HG02571 (cell line): Measurements from ENCODE around the gene KRTAP3-1.
"Not testable (repeated sequence)": the region's sequence is repeated elsewhere in the genome, so short reads cannot be mapped to it uniquely, and the experiment has no call there.

Experiments used
- ATAC-seq: cut with Tn5 transposase; IDR thresholded peaks from one replicate; pipeline ENCODE4 v1.9.1; 2021; ENCODE audit warnings: mild to moderate bottlenecking, moderate library complexity; ENCODE audit not compliant: unreplicated experiment

The KRTAP3-1 gene

DNA sequence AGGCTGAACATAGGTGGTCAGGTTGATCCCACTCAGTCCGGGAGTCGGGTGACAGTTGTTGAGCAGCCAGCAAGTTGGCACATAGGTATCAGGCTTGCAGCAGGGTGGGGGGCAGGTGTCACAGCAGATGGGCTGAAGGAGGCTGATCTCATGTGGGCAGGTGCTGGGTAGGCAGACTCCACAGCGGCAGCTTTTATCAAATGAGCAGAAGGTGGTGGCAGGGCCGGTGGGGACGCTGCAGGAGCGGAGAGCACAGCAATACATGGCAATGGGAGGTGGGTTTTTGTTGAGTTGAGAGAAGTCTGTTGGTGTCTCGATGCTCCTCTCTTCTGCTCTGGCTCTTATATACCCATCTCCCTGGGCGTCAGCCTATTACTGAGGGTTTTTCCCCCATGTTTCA is at the start of gene KRTAP3-1:
Gene KRTAP3-1, minus strand, starts transcription at position 318 of the 400 bp plus-strand sequence. Its CDS starts 54 bp downstream, at position 264.
- no peak for ATAC-seq

DNA sequence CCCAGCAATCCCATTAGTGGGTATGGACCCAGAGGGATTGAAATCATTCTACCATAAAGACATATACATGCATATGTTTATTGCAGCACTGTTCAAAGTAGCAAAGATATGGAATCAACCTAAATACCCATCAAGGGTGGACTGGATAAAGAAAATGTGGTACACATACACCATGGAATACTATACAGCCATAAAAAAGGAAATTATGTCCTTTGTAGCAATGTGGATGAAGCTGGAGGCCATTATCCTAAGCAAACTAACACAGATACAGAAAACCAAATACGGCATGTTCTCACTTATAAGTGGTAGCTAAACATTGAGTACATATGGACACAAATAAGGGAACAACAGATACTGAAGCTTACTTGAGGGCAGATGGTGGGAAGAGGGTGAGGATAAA is 48.6 kb upstream of the KRTAP3-1 start:
- ATAC-seq: no peak

DNA sequence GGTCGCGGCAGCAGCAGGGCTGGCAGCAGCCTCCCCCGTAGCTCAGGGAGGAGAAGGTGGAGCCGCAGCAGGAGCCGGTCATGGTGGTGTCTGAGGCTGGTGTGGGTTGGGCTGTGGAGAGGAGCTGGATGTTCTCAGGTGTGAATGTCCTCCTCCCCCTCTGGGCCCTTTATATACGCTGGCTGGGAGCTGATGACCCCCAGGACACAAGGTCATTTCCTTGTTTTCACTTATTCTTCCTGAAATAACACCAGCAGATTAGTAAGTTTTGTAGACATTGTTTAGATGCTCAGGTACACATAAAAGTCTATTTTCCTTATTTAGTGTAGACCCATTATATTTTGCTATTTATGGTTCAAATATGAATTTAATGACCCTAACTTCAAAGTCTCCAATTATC is 46.2 kb upstream of the KRTAP3-1 start, which contains the start of gene KRTAP2-2:
Gene KRTAP2-2, minus strand, starts transcription at position 101 of the 400 bp plus-strand sequence. Its CDS starts 19 bp downstream, at position 82.
- not testable (repeated sequence) for ATAC-seq

DNA sequence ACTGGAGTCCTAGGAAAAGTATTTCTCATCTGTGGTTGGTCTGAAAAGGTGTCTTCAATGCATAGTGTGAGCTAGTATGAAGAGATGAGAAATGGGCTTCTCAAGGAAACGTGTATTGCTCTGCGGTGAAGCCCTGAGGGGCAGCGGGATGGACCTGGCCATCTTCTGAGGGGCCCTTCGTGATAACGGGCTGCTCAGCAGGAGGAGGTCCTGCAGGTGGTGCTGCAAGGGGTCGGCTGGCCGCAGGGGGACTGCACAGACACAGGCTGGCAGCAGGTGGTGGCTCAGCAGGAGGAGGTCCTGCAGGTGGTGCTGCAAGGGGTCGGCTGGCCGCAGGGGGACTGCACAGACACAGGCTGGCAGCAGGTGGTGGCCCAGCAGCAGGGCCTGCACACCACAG is 45.6 kb upstream of the KRTAP3-1 start:
- not testable (repeated sequence) for ATAC-seq

DNA sequence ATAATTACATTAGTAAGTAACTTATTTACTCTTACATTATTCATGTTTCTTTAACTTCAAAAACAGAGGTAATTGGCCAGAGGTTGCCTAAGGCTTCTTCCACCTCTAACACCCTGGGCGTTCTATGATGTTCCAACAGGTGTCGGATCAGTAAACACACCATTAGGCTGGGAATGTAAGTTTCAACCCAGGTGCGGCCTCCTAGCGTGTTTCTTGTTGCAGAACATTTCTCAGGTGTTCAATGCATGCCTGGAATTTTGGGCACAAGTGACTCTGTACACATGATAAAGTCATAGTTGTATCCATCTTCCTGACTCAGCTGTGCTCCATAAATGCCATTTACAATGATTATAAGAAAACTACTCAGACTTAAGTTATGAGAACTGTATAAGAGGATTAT is 45.1 kb upstream of the KRTAP3-1 start:
- ATAC-seq: no peak

DNA sequence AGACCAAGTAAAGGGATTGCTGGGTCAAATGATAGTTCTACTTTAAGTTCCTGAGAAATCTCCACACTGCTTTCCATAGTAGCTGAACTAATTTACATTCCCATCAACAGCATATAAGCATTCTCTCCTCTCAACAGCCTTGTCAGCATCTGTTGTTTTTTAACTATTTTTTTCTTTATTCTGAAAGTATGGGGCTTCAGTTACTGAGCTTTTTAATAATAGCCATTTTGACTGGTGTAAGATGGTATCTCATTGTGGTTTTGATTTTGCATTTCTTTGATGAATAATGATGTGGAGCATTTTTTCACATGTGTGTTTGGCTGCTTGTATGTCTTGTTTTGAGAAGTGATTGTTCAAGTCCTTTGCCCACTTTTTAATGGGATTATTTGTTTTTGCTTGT is 43.6 kb upstream of the KRTAP3-1 start:
- no peak for ATAC-seq

DNA sequence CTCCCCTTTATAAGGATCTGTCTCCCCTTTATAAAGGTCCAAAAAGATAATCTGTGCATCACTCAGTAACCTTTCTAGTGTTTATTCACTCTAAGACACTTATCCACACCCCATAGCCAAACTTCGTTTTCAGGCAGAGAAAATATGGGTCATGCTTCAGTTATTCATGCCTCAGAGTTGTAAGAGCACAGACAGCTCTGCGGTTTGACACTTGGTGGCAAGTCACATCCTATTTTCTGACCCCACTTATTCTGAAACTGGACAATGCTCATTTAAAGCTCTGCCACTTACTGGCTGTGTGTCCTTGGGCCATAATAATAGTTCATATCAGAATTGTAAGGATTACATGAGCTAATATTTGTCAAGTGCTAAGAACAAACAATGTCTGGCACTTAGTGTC is 40.2 kb upstream of the KRTAP3-1 start:
- no peak for ATAC-seq

DNA sequence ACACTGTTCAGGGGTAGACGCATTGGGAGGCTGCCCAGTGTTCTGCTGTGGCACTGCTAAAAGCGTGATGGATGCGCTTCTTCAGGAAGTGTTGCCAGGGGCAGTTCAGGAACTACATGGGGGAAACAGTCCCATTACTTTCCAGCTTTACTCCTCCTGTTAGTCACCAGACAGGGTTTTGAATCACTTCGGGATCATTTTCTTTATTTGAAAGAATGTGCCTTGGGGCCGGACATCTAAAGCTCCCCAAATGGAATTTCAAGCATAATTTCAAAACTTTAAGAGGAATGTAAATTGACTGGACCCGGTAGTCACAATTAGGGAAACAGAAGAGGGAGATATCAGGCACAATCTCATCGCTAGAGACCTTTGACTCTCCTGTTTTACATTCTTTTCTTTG is 39.5 kb upstream of the KRTAP3-1 start:
- ATAC-seq: no peak

DNA sequence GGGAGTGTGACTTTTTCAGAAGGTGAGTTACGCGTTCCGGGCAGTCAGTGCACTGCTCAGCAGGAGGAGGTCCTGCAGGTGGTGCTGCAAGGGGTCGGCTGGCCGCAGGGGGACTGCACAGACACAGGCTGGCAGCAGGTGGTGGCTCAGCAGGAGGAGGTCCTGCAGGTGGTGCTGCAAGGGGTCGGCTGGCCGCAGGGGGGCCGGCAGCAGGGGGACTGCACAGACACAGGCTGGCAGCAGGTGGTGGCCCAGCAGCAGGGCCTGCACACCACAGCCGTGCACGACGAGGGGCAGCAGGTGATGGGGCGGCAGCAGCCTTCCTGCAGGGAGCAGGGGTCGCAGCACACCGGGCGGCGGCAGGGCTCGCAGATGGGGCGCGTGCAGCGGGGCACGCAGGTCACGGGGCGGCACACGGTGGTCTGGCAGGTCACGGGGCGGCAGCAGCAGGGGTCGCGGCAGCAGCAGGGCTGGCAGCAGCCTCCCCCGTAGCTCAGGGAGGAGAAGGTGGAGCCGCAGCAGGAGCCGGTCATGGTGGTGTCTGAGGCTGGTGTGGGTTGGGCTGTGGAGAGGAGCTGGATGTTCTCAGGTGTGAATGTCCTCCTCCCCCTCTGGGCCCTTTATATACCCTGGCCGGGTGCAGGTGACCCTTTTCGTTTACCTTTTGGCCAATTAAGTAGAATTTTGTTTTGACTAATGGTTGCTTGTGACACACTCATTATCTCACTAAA is 38.0 kb upstream of the KRTAP3-1 start, which contains the start of gene KRTAP2-1:
Gene KRTAP2-1, minus strand, starts transcription at position 582 of the 731 bp plus-strand sequence. Its CDS starts 49 bp downstream, at position 533.
- ATAC-seq: not testable (repeated sequence)

DNA sequence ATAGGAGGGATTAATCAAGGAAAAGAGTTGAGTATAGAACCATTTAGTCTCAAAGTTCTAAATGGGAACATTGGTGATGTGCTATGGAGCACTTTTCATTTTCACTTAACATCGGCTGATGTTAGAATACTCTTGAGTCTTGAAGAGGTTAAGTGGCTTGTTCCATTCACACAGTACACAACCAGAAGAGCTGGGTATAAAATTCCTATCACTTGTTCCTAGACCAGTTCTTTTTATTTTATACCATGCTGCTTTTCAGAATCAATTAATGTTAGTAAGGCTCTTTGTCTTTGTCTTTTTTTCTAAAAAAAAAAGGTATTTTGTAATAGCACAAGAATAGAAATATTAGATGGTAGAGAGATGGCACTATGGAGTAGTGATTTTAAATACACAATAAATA is 34.0 kb upstream of the KRTAP3-1 start:
- ATAC-seq: no peak

DNA sequence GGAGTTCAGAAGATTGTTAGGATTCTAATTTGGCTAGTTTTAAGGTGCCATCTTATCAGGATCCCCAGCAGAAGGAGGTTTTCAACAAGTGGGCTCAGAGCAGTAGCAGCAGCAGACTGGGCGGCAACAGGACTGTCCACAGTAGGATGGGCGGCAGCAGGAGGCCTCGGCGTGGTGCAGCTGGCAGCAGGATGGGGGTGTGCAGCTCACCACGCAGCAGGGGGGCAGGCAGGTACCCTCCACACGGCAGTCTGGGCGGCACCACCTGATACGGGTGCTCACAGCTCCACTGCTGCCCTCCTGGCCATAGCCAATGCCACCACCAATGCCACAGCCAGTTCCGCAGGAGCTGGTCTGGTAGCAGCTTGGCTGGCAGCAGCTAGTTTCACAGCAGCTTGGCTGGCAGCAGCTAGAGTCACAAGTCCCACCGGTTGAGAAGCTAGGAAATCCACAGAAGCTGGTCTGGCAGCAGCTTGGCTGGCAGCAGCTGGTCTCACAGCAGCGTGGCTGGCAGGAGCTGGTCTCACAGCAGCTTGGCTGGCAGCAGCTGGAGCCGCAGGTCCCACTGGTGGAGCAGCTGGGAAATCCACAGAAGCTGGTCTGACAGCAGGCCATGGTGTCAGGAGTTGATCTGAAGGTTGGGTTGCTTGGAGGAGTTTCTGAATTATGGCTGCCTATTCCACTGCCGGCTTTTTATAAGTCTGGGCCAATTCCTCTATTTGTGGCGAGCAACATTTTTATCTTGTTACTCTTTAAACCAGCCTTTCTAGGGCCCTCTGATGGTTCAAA is 32.0 kb upstream of the KRTAP3-1 start, which contains the start of gene KRTAP1-1:
Gene KRTAP1-1, minus strand, starts transcription at position 668 of the 789 bp plus-strand sequence. Its CDS starts 53 bp downstream, at position 615.
- ATAC-seq: not testable (repeated sequence)

DNA sequence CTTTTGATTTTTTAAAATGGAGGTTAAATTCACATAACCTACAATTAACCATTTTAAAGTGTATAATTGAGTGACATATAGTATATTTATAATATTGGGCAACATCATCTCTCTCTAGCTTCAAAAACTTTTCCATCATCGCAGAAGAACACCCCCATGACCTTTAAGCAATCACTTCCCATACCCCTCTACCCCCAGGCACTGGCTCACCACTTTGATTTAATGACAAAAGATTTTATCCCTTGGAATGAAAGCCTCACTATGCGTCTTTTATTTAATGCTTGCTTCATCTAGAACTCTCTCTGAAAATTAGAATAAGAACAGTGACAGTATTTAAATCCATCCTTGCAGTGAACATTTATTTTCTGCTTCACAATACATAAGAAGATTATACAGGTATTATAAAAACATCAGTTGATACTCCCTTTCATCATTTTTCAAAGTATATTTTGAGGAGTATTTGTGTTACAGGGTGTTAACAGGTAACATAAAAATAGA is 29.0 kb upstream of the KRTAP3-1 start:
- ATAC-seq: no peak

DNA sequence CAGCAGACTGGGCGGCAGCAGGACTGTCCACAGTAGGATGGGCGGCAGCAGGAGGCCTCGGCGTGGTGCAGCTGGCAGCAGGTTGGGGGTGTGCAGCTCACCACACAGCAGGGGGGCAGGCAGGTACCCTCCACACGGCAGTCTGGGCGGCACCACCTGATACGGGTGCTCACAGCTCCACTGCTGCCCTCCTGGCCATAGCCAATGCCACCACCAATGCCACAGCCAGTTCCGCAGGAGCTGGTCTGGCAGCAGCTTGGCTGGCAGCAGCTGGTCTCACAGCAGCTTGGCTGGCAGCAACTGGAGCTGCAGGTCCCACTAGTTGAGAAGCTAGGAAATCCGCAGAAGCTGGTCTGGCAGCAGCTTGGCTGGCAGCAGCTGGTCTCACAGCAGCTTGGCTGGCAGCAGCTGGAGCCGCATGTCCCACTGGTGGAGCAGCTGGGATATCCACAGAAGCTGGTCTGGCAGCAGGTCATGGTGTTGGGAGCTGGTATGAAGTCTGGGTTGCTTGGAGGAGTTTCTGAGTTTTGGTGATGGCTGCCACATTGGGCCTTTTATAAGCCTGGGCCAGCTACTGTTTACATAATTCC is 25.5 kb upstream of the KRTAP3-1 start, which contains the start of gene KRTAP1-3:
Gene KRTAP1-3, minus strand, starts transcription at position 529 of the 590 bp plus-strand sequence. Its CDS starts 53 bp downstream, at position 476.
- not testable (repeated sequence) for ATAC-seq

DNA sequence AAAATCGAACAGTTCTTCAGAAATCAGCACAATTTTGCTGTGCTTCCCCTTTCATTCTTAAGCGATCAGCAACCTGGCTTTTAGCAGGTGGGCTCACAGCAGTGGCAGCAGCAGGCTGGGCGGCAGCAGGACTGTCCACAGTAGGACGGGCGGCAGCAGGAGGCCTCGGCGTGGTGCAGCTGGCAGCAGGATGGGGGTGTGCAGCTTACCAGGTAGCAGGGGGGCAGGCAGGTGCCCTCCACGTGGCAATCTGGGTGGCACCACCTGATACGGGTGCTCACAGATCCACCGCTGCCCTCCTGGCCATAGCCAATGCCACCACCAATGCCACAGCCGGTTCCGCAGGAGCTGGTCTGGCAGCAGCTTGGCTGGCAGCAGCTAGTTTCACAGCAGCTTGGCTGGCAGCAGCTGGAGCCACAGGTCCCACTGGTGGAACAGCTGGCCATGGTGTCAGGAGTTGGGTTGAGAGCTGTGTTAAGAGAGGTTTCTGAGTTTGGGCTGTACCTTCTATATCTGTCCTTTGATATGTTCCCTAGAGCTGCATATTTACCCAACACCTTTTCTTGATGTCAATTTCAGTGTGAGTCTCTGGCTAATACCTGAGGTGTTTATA is 20.8 kb upstream of the KRTAP3-1 start, which contains the start of gene KRTAP1-4:
Gene KRTAP1-4, minus strand, starts transcription at position 563 of the 613 bp plus-strand sequence. Its CDS starts 117 bp downstream, at position 446.
- ATAC-seq: no peak

DNA sequence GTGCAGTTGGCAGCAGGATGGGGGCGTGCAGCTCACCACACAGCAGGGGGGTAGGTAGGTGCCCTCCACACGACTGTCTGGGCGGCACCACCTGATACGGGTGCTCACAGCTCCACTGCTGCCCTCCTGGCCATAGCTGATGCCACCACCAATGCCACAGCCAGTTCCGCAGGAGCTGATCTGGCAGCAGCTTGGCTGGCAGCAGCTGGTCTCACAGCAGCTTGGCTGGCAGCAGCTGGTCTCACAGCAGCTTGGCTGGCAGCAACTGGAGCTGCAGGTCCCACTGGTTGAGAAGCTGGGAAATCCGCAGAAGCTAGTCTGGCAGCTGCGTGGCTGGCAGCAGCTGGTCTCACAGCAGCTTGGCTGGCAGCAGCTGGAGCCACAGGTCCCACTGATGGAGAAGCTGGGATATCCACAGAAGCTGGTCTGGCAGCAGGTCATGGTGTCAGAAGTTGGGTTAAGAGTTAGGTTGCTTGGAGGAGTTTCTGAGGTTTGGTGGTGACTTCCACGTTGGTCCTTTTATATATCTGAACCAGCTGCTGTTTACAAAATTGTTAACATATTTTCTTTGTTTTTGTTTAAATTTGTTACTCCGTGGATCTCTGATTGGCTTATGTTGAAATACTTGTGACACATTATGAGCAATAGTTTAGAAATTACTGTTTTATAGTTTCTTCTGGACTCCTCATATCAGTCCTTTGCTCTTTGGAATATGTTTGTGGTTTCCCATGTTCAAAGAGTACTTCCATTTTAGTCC is 18.0 kb upstream of the KRTAP3-1 start, which contains the start of gene KRTAP1-5:
Gene KRTAP1-5, minus strand, starts transcription at position 494 of the 757 bp plus-strand sequence. Its CDS starts 53 bp downstream, at position 441.
- ATAC-seq: no peak

DNA sequence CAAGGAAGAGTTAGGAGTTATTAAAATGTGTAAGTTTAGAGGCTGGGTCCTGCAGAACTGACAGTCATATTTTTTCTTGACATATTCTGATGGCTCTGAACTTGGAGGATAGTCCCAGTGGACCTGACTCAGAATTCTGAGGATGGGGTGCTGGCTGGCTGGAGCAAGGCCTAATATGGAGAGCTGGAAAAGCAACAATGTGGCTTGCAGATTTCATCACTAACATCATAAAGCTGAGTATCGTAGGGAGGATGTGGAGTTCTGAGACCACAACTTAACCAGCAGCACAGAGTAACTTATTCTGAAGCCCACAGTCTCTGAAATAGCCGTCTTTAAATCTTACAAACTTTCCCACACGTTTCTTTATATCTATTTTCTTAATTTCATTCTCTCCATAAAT is 15.8 kb upstream of the KRTAP3-1 start:
- no peak for ATAC-seq

DNA sequence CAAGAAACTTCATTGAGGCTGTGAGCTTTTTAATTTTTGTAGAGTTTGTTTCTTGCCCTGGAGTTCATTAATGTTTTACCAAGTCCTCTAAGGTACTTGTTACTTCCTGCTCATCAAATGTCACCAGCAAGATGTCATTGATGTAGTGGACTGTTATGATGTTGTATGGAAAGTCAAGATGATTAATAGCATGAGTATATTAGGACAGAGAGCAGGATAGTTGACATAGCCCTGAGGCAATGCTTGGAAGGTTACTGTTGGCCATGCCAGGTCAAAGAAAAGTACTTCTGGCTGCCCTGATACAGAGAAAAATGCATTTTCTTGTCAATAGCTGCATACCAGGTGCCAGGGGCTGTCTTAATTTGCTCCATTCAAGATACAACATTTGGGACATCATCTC is 11.4 kb upstream of the KRTAP3-1 start:
- ATAC-seq: no peak

DNA sequence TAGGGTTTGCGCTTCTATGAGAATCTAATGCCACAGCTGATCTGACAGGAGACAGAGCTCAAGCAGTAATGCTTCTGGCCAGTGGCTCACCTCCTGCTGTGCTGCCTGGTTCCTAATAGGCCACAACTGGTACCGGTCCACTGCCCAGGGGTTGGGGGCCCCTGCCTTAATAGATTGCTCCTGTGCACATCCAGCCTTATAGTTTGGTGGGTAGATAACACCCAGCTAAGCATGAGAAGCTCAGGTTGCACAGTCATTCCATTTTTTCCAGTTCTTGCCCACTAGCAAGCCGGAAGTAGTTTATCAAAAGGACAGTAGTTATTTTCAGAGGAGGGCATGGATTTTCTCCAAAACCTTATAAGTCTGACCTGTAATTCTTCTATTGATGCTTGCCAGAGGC is 10.5 kb upstream of the KRTAP3-1 start:
- no peak for ATAC-seq

DNA sequence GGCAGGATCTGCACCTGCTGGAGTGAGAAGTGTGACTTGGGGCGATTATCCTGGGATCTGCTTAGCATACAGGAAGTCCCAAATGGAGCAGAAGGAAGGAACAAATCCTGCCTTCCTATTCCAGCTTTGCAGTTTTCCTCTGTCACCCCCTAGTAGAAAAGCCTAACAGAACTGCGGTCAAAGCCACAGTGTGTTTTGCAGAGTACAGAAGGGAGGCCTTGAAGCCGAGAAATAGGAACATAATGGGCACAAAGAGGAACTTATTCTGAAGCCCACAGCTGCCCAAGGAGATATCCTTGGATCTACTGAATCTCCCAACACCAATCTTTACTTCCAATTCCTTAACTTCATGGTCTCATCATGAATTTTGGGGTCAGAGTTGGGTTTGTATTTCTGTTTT is 9.6 kb upstream of the KRTAP3-1 start:
- ATAC-seq: no peak
